EH (cell line): ENCODE data around the gene RRP1.

Source experiments
- DNase-seq: peaks from one replicate; pipeline ENCODE4 v3.0.0-alpha.2; 2015; ENCODE audit warnings: low read depth

The RRP1 gene

GRCh38 chr21:43789276-43790009 is at the start of gene RRP1:
TSS of gene RRP1 (plus strand) at chr21:43789577. CDS start at chr21:43789630, 53 bp downstream.
- DNase-seq = peak; percentile 85

GRCh38 chr21:43739621-43740435 is 49.5 kb upstream of the RRP1 start:
- DNase-seq = no peak

GRCh38 chr21:43740497-43741156 is 48.8 kb upstream of the RRP1 start:
- DNase-seq = no peak

GRCh38 chr21:43741423-43742096 is 47.8 kb upstream of the RRP1 start:
- no peak for DNase-seq

- DNase-seq = no peak
Measured at GRCh38 chr21:43743947-43744346, 45.4 kb upstream of the RRP1 start.

GRCh38 chr21:43744725-43745124 is 44.7 kb upstream of the RRP1 start:
- DNase-seq = no peak

GRCh38 chr21:43745772-43746517 is 43.4 kb upstream of the RRP1 start:
- DNase-seq = no peak

GRCh38 chr21:43748622-43749021 is 40.8 kb upstream of the RRP1 start:
- DNase-seq = no peak

GRCh38 chr21:43749651-43750262 is 39.6 kb upstream of the RRP1 start:
- no peak for DNase-seq

- DNase-seq = no peak
Measured at GRCh38 chr21:43750339-43751033, 38.9 kb upstream of the RRP1 start.

GRCh38 chr21:43751955-43752591 is 37.3 kb upstream of the RRP1 start:
- no peak for DNase-seq

- no peak for DNase-seq
Measured at GRCh38 chr21:43752758-43753438, 36.5 kb upstream of the RRP1 start.

- DNase-seq = no peak
Measured at GRCh38 chr21:43753439-43753799, 36.0 kb upstream of the RRP1 start.

- DNase-seq = no peak
Measured at GRCh38 chr21:43754948-43755781, 34.2 kb upstream of the RRP1 start.

- no peak for DNase-seq
Measured at GRCh38 chr21:43755820-43756594, 33.4 kb upstream of the RRP1 start.

GRCh38 chr21:43757601-43758000 is 31.8 kb upstream of the RRP1 start:
- no peak for DNase-seq

GRCh38 chr21:43758111-43758641 is 31.2 kb upstream of the RRP1 start:
- DNase-seq = peak; percentile 61
